GM19463 (cell line): ENCODE data around the gene AHCYL1.
A peak's percentile ranks its signal among the peaks of the same experiment; 100 is the strongest.
"Not testable (repeated sequence)": the region's sequence is repeated elsewhere in the genome, so short reads cannot be mapped to it uniquely, and the experiment has no call there.

Experiments used
- ATAC-seq: cut with Tn5 transposase; IDR thresholded peaks from one replicate; pipeline ENCODE4 v1.9.1; 2021; ENCODE audit warnings: mild to moderate bottlenecking, moderate library complexity; ENCODE audit not compliant: unreplicated experiment

Gene AHCYL1

DNA sequence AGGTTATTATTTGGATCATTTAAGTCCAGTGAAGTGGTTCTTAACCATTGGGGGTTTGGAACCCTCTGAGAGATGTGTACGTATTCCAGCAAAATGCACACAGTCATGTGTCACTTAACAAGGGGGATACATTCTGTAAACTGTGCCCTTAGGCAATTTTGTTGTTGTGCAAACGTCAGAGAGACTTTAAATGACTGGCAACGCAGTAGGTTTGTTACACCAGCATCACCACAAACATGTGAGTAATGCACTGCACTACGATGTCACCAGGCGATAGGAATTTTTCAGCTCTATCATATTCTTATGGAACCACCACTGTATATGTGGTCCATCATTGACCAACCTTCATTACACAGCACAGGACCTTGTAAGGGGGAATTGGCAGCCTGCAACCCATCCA, 11.9 kb downstream of the AHCYL1 start:
- no peak for ATAC-seq

- ATAC-seq, result no peak
Measured at GRCh38 chr1:109997204-109997866, 12.8 kb downstream of the AHCYL1 start.

DNA sequence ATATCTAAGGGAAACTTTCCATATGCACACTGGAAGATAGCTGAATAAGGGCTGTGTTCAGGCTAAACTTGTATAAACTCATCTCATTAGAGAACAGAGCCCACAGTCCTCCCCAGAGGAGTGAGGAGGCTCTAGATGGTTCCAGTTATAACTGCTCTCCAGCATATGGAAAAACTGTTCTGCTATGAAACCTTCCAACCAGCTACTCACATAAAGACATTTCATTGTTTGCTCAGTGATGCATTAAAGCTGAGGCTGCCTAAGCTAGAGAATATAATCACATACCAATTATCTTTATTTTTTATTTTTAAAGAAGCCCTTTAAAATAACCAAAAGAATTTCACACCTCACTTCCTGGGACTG, 13.3 kb downstream of the AHCYL1 start:
- ATAC-seq, result no peak

DNA sequence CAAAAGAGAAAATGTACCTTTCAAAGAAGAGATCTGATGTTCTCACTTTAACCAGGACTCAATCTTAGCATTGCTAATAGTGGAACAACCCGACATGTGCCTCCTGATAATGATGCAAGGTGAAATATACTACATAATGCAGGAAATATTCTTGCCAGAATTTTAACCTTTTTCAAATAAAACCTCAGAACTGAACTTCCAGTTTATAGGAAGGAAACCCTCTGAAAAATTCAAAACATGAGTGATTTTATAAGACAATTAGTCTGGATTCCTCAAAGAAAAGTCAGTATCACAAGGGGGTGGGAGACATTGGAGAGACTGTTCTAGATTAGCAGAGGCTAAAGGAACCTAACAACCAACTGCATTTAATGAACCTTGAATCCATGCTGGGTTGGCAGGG, 18.1 kb downstream of the AHCYL1 start:
- ATAC-seq, result no peak

GRCh38 chr1:110003747-110004428, 19.3 kb downstream of the AHCYL1 start:
- peak; percentile 85 for ATAC-seq

- no peak for ATAC-seq
Measured at GRCh38 chr1:110004583-110004982, 20.0 kb downstream of the AHCYL1 start.

DNA sequence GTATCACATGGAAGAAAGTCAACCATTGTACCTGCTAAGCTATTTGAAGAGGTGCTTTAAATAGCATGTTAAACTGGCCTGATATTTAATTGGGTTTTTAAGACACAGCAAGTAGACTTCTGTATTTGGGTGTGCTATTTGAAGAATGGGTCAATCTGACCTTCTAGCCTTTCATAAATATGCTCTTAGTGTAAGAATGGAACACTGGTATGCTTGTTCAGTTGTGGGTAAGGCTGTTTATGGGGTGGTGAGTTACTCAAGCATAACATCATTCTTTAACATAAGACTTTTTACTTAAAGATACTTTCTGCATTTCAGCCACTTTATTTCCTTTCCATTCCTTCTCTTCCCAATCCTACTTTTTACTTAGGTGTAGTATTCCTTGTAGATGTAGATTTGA, 21.4 kb downstream of the AHCYL1 start:
- ATAC-seq, result no peak

DNA sequence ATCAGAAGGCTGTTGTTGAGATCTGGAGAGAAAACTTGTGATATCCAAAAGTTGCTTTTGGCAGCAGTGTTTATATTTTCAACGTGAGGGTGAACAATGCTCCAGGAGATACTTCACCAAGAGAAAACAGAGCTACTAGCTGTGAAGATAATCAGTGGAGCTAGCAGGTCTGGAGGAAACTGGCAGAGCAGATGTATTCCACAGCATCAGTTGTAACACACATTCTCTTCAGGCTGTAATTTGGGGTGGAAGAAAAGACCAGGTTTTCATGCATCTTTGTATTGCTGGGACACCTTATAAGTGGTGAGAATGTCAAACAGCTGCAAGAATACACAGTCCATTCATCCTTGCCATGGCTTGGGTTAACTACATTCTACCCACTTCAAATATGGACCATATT, 22.0 kb downstream of the AHCYL1 start:
- no peak for ATAC-seq

GRCh38 chr1:110007046-110007830, 22.7 kb downstream of the AHCYL1 start:
- no peak for ATAC-seq

- no peak for ATAC-seq
Measured at GRCh38 chr1:110008971-110009565, 24.5 kb downstream of the AHCYL1 start.

DNA sequence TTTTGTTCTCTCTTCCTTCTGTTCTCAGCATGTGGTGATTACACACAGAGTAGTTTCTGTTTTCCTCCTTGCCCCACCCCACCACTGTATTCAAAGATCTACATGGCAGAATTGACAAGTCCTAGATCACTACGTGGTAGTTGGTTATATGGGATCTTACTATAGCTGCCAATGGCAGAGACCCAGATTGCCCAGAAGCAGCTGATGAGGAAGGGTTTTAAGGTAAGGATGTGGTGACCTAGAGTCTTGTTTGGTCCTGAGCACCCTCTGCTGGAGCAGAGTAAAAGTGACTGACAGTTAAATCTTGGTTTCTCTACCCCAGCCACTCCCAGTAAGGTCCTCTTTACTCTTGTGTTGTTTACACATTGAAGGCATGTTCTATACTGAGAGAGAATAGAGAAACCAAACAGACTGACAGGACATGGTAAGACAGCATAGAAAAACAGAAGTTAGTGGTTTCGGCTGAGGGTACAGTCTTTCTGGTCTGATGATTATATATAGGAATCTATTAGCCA, 27.0 kb downstream of the AHCYL1 start:
- peak; percentile 93 for ATAC-seq

GRCh38 chr1:110012100-110012780, 27.7 kb downstream of the AHCYL1 start:
- ATAC-seq, result peak; percentile 67

DNA sequence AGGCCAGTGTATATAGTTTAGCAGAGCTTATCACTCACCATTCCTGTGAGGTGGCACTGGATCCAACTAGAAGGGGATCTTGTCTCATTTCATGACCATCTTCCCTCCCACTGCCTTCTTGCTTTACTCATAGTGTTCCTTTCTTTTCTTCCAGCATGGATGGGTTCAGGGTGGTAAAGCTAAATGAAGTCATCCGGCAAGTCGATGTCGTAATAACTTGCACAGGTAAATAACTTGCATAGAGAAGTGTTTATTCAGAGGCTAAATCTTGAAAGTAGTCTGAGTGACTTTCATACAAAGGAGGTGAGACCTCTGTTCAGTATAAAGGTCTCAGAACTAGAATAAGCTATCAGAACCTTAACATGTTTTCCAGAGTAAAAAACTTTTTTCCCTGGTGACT, 33.2 kb downstream of the AHCYL1 start:
- ATAC-seq, result no peak

GRCh38 chr1:110018396-110018795, 33.8 kb downstream of the AHCYL1 start:
- ATAC-seq, result no peak

DNA sequence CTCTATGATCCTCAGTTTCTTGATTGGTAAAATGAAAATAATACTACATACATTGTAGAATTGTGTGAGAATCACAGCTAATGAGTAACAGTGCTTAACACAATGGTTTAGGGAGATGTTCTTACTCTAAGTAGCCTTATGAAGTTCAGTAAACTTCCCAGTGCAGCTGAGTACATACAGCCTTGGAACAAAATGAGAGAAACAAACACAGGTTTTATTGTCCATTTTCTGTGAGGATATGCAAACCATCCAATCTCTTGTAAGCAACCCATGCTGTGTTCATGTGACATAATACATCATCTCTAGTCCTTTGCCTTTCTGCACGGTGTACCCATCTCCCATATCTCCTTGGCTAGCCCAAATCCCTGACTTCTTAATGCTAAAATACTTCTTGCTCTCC, 35.2 kb downstream of the AHCYL1 start:
- ATAC-seq, result no peak

GRCh38 chr1:110021285-110021684, 36.7 kb downstream of the AHCYL1 start:
- ATAC-seq, result no peak

- no peak for ATAC-seq
Measured at GRCh38 chr1:110024613-110025012, 40.0 kb downstream of the AHCYL1 start.

DNA sequence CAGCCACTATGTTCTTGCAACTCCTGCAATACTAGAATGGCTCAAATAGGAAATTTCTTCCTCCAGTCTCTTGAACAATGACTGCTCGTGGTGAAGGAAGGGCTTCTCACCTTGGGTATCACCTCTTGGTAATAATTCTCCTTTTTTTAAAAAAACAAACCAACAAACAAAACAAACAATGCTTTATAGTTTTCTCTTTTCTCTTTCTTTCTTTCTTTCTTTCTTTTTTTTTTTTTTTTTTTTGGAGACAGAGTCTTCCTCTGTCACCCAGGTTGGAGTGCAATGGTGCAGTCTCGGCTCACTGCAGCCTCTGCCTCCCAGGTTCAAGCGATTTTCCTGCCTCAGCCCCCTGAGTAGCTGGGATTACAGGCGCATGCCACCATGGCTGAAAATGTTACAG, 46.1 kb downstream of the AHCYL1 start:
- not testable (repeated sequence) for ATAC-seq

DNA sequence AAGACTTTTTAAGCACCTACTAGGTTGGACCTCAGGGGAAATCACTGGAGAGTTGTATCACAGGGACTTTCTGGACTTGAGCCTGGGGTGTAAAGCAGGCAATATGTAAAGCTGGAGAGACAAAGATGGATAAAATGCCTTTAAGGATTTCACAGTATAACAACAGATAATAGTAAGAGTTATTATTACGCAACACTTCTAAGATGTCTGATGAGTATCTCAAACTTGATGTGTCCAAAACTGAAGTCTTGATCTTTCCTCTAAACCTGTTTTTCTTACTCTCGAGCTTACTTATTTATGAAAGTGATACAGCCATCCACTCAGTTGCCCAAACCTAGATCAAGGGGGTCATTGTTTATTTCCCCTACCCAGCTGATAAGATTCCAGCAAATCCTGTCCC, 47.8 kb downstream of the AHCYL1 start:
- no peak for ATAC-seq

GRCh38 chr1:110033421-110033820, 48.9 kb downstream of the AHCYL1 start:
- ATAC-seq, result no peak

DNA sequence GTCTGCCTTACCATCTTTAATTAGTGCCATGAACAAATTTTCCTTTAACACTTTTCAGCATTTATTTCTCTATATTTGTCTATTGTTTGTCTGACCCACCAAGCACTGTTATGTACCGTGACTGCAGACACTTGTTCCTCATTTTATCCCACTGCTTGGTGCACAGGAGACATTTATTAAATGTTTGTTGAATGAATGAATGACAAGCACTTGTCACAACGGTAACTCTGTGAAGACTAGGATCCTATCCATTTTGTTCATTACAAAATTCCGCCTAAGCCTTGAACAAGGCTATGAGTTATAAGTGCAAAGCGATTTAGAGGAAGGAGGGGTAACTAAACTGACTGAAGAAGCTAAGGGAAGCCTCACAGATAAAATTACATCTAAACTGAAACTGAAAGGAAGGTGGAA, 49.5 kb downstream of the AHCYL1 start:
- ATAC-seq, result no peak
